GM18526 (cell line): ENCODE results near the gene HOMEZ.

Experiments used
- POLR2A ChIP-seq: IDR thresholded peaks from 3 replicates; pipeline ENCODE4 v1.6.1; 2011; ENCODE audit not compliant: insufficient read length; ENCODE audit errors: extremely low read depth

HOMEZ gene

DNA sequence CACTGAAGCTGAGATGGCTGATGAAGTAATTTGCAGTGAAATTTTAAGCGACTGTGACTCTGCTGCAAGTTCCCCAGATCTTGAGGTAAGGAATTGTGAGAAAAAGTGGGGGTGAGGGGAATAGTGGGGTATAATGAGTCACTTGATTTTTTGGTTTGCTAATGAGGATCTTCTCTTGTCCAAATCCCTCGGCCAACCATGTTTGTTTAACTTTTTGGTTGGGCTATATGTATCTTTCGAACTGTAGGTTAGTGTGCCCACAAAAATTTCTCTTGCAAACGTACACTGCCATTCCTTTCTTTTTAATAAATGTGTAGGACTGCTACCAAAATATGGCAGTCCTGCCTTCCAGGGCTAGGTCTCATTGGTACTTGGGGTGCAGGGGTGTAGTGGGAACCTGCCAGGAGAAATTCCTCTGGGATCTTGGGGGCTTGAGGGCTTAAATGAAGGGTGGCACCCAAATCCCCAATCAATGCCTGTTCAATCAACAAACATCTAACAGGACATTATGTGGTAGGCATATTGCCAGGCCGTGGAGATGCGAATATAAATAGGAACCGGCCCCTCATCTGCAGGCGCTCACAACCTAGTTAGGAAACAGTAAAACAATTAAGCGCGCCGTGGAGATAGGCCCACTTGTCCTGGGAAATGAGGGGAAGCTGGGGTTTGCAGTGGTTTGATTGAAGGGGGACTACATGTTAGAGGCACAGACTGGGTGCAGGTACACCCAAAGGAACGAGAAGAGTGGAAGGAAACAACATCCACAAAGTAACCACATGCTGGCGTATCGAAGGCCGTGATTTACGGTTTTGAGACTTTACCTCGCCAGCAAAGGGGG is 34.0 kb upstream of the HOMEZ start:
- no peak for TF ChIP-seq POLR2A

DNA sequence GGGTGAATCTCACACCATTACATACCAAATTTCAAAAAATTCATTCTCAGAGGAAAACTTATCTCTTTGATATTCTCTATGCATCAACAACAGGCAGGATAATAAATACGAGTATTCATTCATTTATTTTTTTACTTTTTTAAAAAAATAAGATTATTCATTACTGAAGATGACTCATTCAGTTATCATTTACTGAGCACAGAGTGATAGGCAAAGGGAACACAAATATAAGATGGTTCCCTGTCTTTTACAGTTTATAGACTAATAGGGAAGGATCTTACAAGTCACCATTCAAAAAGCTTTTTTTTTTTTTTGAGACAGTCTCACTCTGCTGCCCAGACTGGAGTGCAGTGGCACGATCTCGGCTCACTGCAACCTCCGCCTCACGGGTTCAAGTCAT is 30.4 kb upstream of the HOMEZ start:
- TF ChIP-seq POLR2A: no peak

DNA sequence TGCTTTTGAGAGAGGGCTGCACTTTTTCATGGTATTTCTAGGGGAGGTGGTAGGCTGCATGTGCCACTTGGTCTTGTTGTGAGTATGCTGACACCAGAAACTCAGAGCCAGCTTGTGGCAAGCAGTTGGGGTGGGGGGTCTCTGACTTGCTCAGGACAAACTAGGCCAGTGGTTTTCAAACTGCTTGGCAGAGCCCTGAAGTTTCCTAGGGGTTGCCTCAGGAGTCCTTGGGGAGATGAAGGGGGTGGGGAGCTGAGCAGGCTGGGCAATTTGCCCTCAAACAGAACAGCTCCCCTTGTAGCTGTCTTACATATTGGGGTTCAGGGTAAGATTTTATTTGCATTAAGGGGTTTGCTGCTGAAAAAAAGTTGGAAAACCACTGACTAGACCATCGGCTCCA is 24.6 kb upstream of the HOMEZ start:
- no peak for TF ChIP-seq POLR2A

DNA sequence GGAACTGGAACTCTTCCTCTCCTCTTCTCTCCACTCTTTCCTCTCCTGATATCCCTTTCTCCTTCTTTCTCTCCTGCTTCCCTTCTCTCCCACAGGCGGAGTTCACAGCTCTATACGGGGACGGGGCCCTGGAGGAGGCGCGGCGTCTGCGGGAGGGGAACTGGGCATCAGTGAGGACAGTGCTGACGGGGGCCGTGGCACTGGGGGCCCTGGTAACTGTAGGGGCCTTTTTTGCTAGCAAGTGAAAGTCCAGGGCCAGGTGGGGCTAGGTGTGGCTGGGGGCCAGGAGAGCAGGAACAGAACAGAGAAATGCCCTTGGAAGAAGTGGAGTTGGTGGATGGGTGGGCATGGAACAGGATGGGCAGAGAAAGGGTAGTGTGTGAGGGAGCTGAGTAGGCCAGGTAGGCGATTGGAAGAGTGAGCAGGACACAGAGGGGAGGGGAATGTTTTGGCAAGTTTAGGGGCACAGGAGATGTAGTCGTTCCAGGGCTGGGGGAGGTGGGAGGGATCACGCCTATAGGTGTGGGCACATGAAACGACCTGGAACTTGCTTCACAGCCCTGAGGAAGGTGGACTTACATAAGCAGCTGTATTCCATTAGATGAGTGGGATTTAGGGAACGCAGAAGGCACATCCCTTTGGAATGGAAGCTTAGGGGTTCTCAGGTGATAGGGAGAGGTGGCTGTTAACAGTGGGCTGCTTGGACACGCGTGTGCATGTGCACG is 23.0 kb upstream of the HOMEZ start:
- TF ChIP-seq POLR2A: no peak

DNA sequence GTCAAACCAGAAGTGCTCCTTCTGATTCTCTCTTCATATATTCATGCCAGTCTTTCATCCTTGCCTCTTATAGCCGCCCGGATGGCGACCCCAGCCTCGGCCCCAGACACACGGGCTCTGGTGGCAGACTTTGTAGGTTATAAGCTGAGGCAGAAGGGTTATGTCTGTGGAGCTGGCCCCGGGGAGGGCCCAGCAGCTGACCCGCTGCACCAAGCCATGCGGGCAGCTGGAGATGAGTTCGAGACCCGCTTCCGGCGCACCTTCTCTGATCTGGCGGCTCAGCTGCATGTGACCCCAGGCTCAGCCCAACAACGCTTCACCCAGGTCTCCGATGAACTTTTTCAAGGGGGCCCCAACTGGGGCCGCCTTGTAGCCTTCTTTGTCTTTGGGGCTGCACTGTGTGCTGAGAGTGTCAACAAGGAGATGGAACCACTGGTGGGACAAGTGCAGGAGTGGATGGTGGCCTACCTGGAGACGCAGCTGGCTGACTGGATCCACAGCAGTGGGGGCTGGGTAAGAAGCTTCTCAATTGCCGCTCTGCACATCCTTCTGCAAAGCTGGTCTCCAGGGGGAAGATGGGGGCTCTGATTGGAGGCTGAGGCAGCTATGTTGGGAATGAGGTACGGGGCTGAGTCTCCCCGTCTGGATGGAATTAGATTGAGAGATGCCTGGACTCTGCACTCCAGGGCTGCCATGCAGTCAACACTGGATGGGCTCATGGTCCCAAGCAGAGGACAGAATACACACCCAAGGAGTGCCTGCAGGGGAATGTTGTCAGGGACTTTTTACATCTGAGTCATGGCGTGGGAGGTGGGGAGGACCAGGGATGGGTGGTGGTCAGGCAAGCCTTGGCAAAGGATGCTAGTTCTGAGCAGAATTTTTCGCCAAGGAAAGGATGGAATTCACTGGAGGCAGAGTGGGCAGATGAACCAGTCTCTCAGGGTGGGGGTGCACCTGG is 22.0 kb upstream of the HOMEZ start:
- TF ChIP-seq POLR2A: no peak

DNA sequence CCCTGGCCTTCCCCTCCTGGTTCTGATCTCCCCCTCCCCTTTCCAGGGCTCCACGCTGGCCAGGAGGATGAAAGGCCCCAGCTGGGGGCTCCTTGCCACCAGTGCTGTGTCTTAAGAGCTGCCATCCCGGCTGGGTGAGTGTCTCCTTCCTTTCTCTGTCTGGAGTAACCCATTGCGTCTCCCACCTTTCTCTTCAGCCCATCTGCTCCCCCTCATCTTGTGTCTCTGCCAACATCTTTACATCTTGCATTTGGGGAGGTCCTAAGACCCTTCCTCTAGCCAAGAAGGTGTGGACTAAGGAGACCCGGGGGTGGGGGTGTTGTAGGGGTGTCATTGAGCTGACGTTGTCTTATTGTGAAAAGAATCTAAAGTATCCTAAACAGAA is 21.2 kb upstream of the HOMEZ start:
- TF ChIP-seq POLR2A: no peak

DNA sequence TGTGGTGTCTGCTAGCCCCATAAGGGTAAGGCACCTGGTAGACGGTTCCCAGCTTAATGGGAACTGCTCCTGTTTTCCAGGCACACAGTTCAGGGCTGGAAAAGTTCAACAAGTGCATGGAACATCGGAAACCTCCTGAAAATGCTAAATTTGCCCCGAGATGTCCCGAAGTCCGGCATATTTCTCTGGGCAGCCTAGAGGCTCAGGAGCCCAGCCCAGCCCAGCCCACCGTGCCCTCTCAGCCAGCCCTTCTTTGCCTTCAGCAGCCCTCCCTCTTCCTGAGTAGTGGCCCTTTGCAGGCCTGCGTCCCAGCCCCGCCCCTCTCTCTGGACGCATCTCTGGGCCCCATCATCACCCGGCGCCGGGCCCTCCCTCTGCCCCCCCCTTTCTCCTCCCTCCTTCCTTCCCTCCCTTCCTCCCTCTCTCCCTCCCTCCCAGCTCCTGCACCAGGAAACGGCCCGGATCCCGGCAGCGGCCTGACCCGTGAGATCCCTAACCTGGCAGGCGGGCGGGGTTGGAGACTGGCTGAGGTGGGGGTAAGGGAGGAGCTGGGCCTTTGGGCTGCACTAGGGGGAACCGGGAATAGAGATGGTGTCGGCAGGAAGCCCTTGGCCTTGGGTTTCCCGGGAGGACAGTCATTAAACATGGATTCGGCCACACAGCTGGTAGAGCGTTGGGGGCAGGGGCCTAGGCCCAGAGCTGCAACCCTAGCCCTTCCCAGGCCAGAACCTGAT is 20.6 kb upstream of the HOMEZ start, which contains the start of gene BCL2L2:
Gene BCL2L2 (plus strand): TSS at position 422 of the 734 bp plus-strand sequence. CDS start 935 bp downstream, outside the sequence.
- peak; percentile 77 for TF ChIP-seq POLR2A

DNA sequence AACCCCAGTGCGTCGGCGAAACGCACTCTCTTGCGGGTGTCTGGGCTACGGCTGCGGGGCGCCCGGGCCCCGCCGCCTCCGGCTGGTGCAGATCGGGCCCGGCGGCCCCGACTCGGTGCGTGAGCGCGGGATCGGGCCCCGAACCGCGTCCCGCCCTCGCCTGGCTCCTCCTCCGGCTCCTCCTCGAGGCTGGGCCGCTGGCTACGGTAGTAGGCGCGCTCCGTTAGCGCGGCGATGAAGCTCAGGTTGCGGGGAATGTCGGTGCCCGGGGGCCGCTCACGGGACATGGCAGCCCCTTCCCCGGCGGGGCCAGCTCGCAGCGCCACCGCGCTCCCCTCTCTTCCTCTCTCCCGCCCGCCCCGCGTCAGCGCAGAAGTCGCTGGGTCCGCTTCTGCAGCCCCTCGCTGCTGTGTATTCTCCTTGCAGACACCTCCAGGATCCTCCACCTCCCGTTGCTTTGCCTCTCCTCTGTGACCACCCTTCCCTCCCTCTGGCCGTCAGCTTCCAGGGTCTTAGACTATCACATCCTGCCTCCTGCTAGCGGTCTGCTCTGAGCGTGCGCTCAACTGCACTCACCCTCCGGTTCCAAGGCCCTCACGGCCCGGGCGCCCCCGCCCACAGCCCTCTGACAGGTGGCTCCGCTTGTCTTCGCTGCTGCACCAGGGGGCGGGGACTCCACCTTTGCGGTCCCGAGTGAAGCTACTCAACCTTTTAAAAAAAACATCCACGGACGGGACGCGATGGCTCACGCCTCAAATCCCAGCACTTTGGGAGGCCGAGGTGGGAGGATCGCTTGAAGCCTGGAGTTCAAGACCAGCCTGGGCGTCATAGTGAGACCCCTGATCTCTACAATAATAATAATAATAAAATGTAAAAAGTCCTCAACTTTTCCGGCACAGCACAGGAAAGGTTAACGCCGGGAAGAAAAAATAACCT is 16.6 kb upstream of the HOMEZ start, which contains the start of gene PPP1R3E:
Gene PPP1R3E (minus strand): TSS at position 570 of the 936 bp plus-strand sequence. CDS start 283 bp downstream, at position 287.
- peak; percentile 76 for TF ChIP-seq POLR2A

DNA sequence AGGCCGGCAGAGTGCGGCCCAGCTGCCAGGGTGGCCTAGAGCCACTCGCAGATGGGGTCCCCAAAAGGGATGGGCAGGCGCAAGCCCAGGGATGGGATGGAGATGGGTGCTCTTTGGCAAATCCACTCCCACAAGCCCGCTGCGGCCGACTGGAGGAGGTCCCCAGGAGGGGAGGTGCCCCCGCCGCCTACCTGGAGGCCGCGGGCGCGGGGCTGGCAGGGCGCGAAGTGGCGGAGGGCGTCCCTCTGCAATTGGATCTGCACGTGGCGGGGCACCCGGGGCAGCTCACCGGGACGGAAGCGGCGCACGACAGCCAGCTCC is 16.0 kb upstream of the HOMEZ start:
- TF ChIP-seq POLR2A: peak; percentile 73

DNA sequence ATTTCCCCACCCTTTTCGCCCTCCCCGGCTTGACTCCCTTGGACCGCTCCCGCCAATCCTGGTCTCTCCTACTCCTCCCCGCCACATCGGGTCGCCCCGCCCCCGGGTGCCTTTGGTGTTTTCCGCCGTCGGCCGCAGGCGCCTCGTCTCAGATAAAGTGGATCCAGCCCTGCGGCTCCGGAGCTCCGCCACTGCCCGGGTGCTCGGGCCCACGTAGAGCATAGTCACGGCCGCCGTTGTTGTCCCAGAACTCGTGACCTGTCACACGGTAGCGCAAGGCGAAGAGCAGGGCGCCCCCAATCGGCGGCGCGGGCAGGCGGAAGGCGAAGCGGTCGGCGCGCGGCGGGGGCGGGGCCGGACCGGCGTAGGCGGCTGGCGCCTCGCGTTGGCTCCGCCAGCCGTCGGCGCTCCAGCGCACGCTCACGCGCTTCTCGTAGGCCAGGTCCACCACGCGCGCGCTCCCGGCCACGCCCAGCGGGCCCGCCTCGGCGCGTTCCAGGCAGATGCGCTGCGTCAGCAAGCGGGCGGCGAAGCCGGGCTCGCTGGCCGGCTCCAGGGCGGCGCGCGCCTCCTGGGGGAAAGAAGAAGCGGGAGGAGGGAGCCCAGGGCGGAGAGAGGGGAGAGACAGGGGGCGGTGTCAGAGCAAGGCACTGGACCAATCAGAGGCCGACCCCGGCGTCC is 15.5 kb upstream of the HOMEZ start:
- TF ChIP-seq POLR2A: peak; percentile 63

DNA sequence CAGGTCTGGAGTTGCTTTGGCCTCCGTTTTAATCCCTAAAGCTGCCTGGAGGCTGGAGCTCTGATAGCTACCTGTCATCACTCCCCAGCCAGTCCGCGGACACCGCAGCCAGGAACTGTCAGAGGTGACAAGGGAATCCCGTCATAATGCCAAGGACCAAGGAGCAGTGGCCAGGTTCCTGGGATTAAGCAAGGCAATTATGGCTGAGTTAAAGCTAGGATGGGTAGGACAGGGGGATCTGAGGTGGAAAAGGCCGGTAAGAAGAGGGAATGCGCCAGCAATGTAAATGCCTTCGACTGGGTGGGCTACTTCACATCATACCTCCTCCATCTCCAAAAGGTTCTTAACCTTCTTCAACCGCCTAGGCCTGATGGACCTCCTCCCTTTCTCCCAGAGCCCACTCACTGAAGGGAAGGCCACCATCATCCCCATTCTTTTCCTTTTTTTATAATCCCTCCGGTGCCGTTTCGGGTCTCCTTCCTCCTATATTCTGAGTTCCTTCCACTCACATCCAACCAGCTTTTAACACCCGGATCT is 14.8 kb upstream of the HOMEZ start:
- TF ChIP-seq POLR2A: no peak

DNA sequence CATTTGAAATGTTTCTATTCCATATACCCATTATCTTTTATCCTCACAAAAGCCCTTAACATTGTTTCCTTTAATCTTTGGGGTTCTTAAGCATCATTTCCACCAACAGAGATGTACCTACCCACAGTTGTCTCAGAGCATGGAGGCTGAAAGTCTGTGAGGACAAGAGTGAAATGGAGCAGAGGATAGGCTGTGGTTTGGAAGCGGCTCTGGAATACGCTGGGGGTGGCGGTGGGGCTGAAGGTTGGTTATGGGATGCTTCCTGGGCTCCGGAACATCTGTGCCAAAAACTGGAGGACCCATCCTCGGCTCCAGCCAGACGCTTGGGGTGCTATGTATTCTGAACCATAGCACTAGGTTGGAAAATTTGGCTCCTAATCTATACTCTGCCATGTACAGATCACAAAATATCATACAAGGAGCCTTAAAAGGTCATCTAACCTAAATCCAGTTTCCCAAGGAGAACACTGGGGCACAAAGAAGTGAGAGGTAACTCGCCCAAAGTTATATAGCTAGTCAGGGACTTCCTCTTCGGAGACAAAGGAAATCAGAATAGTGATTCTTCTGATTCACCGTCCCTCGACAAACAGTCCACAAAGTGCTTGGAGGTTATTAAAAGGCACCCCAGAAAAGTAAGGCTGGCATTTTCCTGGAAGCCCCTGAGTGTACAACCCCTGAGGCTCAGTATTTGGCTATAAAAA is 14.2 kb upstream of the HOMEZ start:
- no peak for TF ChIP-seq POLR2A

DNA sequence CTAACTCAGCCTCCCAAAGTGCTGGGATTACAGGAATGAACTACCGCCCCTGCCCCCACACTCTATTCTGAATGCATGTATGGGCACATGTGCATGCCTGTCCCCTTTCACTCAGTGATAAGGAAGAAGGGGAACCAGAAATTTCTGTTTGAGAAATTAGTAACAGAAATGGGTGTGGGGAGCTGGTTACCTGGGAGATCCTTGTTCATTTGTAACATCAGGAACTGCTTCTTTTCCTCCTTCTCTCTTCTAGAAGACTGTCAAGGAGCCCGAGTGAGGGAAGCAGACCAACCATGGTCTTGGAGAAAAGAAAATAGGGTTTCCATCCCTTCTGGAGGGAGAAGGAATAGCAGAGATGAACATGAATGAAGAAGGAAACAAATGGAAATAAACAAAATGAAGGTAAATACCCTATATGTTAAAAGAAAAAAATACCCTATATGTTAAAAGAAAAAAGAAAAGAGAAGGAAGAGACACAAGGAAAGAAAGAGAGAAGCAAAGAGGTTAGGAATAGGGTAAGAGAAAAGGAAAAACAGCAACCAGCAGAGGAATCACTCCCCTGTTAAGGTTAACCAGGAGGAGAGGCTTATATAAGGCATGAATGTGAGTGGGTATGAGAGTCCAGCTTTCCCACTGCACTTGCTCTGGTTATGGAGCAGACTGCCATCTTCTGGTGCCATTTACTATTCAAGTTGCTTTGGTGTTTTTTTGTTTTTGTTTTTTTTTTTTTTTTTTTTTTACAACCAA is 13.5 kb upstream of the HOMEZ start:
- TF ChIP-seq POLR2A: no peak
